Tibial nerve (tissue), 3 donors: ENCODE measurements around the gene VPS13D.

ENCODE experiments used
- POLR2A ChIP-seq, 2 donors: fragments of 450-650 bp; IDR thresholded peaks; one replicate each; pipeline ENCODE4 v1.6.1; 2017; ENCODE audit warnings: antibody characterized with exemption in 2 of 2, mild to moderate bottlenecking in 2 of 2, moderate library complexity in 2 of 2
- TF ChIP-seq, protein P1 (sequence below), 5 experiments: fragments of 200-600 bp in 3 of 5; fragments of 450-650 bp in 2 of 5; sonication (generic) in 3 of 5; IDR thresholded peaks; one replicate each; pipeline ENCODE4 v1.5.1; 2016 to 2019; ENCODE audit warnings: antibody characterized with exemption in 5 of 5, mild to moderate bottlenecking in 3 of 5, moderate library complexity in 2 of 5

DNA sequence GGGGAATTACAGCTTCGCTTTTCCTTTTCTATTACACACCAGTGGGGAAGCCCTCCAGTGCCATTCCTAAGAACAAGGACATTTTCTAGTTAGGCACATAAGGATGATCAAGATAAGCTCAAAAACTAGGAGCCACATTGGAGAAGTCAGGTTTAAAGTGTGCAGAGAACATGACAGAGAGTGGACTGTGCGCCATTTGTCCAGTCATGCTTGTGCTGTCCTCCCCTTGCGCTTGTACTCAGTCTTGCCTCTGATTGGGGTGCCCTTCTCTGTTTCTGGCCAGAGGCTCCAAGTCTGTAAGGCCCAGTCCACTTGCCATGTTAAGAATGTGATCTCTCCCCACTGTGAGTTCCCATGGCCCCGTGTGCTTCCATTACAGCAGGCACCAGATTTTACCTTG, 198.5 kb downstream of the VPS13D start:
- TF ChIP-seq, protein P1, sequence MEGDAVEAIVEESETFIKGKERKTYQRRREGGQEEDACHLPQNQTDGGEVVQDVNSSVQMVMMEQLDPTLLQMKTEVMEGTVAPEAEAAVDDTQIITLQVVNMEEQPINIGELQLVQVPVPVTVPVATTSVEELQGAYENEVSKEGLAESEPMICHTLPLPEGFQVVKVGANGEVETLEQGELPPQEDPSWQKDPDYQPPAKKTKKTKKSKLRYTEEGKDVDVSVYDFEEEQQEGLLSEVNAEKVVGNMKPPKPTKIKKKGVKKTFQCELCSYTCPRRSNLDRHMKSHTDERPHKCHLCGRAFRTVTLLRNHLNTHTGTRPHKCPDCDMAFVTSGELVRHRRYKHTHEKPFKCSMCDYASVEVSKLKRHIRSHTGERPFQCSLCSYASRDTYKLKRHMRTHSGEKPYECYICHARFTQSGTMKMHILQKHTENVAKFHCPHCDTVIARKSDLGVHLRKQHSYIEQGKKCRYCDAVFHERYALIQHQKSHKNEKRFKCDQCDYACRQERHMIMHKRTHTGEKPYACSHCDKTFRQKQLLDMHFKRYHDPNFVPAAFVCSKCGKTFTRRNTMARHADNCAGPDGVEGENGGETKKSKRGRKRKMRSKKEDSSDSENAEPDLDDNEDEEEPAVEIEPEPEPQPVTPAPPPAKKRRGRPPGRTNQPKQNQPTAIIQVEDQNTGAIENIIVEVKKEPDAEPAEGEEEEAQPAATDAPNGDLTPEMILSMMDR (IDR thresholded peaks at IDR 0.05), result no peak
- no peak for TF ChIP-seq POLR2A (IDR thresholded peaks at IDR 0.05)
